ENCODE measurements around the gene UBE2S.

The UBE2S gene

DNA sequence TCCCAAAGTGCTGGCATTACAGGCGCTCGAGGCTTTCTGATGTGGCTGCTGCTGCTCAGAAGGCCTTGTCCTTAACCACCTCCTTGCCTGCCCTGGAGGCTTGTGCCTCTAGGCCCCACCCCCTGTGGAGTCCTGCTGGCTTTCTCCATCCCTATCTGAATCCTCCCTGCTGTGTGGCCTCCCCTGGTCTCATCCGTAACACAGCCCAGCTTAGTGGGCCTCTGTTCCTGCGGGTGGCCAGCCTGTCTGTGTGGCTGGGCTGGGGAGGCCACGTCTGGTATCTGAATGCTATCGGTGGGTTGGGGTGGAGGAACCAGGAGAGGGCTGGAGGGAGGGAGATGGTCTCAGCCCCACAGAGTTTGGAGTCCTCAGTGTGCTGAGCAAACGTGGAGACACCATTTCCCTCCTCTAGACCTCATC, 17.1 kb downstream of the UBE2S start:
- no peaks in the 10 kb centered on the region for H3K9me3 ChIP-seq (ENCODE audit: insufficient read depth, low read length, severe bottlenecking)
- peaks cover 41% of the 10 kb centered on the region for H3K79me2 ChIP-seq (ENCODE audit: insufficient read depth, low read length)
- H3K9ac ChIP-seq (ENCODE audit: low read depth, low read length): no peak overlapping the region
- H4K20me1 ChIP-seq (ENCODE audit: insufficient read depth, low read length): peaks cover 57% of the 10 kb centered on the region
- no peak overlapping the region for H3K4me3 ChIP-seq (ENCODE audit: low read depth in 1 of 2, low read length in 2 of 2)
- peak; percentile 49 for DNase-seq
- no peak overlapping the region; the same call in 1 of the 2 replicates for H3K4me2 ChIP-seq (ENCODE audit: insufficient read depth, low read length)
- H3K4me1 ChIP-seq (ENCODE audit: insufficient read depth, low read length): peaks cover 33% of the 10 kb centered on the region
- H2AFZ ChIP-seq (ENCODE audit: low read depth, low read length): no peak overlapping the region
- no peak for ATAC-seq (ENCODE audit: insufficient read depth, low read depth)
- H3K27me3 ChIP-seq (ENCODE audit: insufficient read depth, low read length, poor library complexity): no peaks in the 10 kb centered on the region
- TF ChIP-seq CTCF (IDR thresholded peaks at IDR 0.05; ENCODE audit: borderline replicate concordance, extremely low read depth, low read length, poor library complexity, severe bottlenecking): no peak
- TF ChIP-seq EZH2 (IDR thresholded peaks at IDR 0.05; ENCODE audit: borderline replicate concordance, low read depth, low read length, severe bottlenecking): no peak
- peaks cover 48% of the 10 kb centered on the region for H3K36me3 ChIP-seq (ENCODE audit: insufficient read depth, low read length)
- H3K27ac ChIP-seq (ENCODE audit: low read length): no peak overlapping the region

GRCh38 chr19:55389386-55390317, 17.9 kb downstream of the UBE2S start:
- Histone ChIP-seq H2AFZ (ENCODE audit: low read depth, low read length) (no peak overlapping the region), H3K9me3 (ENCODE audit: insufficient read depth, low read length, severe bottlenecking) (no peaks in the 10 kb centered on the region), H4K20me1 (ENCODE audit: insufficient read depth, low read length) (peaks cover 57% of the 10 kb centered on the region), H3K36me3 (ENCODE audit: insufficient read depth, low read length) (peaks cover 48% of the 10 kb centered on the region), H3K4me3 (ENCODE audit: low read depth in 1 of 2, low read length in 2 of 2) (no peak overlapping the region), H3K79me2 (ENCODE audit: insufficient read depth, low read length) (peaks cover 45% of the 10 kb centered on the region), H3K4me2 (ENCODE audit: insufficient read depth, low read length) (peak overlapping the region; percentile 98; the same call in 1 of the 2 replicates), H3K4me1 (ENCODE audit: insufficient read depth, low read length) (peaks cover 38% of the 10 kb centered on the region), H3K27me3 (ENCODE audit: insufficient read depth, low read length, poor library complexity) (no peaks in the 10 kb centered on the region), H3K27ac (ENCODE audit: low read length) (no peak overlapping the region), H3K9ac (ENCODE audit: low read depth, low read length) (no peak overlapping the region)
- ATAC-seq (ENCODE audit: insufficient read depth, low read depth): no peak
- DNase-seq: no peak
- TF ChIP-seq CTCF (IDR thresholded peaks at IDR 0.05; ENCODE audit: borderline replicate concordance, extremely low read depth, low read length, poor library complexity, severe bottlenecking): no peak
- TF ChIP-seq EZH2 (IDR thresholded peaks at IDR 0.05; ENCODE audit: borderline replicate concordance, low read depth, low read length, severe bottlenecking): no peak

GRCh38 chr19:55387736-55388497, 19.7 kb downstream of the UBE2S start:
- H3K27me3 ChIP-seq (ENCODE audit: insufficient read depth, low read length, poor library complexity): no peaks in the 10 kb centered on the region
- peaks cover 57% of the 10 kb centered on the region for H4K20me1 ChIP-seq (ENCODE audit: insufficient read depth, low read length)
- H3K9me3 ChIP-seq (ENCODE audit: insufficient read depth, low read length, severe bottlenecking): no peaks in the 10 kb centered on the region
- H3K4me1 ChIP-seq (ENCODE audit: insufficient read depth, low read length): peaks cover 47% of the 10 kb centered on the region
- peak overlapping the region; percentile 98 for H3K4me2 ChIP-seq (ENCODE audit: insufficient read depth, low read length)
- ATAC-seq (ENCODE audit: insufficient read depth, low read depth): no peak
- H3K27ac ChIP-seq (ENCODE audit: low read length): peak overlapping the region; percentile 81
- no peak for TF ChIP-seq EZH2 (IDR thresholded peaks at IDR 0.05; ENCODE audit: borderline replicate concordance, low read depth, low read length, severe bottlenecking)
- no peak for TF ChIP-seq CTCF (IDR thresholded peaks at IDR 0.05; ENCODE audit: borderline replicate concordance, extremely low read depth, low read length, poor library complexity, severe bottlenecking)
- peak overlapping the region; percentile 82 for H3K9ac ChIP-seq (ENCODE audit: low read depth, low read length)
- H3K36me3 ChIP-seq (ENCODE audit: insufficient read depth, low read length): peaks cover 48% of the 10 kb centered on the region
- no peak overlapping the region for H2AFZ ChIP-seq (ENCODE audit: low read depth, low read length)
- H3K4me3 ChIP-seq (ENCODE audit: low read depth in 1 of 2, low read length in 2 of 2): peak overlapping the region in 1 of 2 experiments; percentile 69; a peak in 2 of 4 replicates
- DNase-seq: no peak
- peaks cover 61% of the 10 kb centered on the region for H3K79me2 ChIP-seq (ENCODE audit: insufficient read depth, low read length)

All from DND-41 (cell line).